Caco-2 (cell line): ENCODE data around the gene MVB12B. TPM values are rescaled to one million over a fixed set of nuclear protein-coding genes. Genes with fewer than 3 reads are reported as not detected.

ENCODE experiments used
- BruUV-seq: library from RNA; stranded (reverse); fragments of 400-500 nt; replicated peaks from 2 replicates; lab custom pipeline; 2021; lab: Mats Ljungman, UMichigan
- CTCF ChIA-PET: fragments of 300-600 bp; sonication (Branson Sonifier 250); formaldehyde crosslinking; loops from one replicate; lab custom pipeline; 2022; ENCODE audit warnings: antibody characterized with exemption; lab: Charles Lee
- POLR2A ChIA-PET: fragments of 300-600 bp; sonication (Branson Sonifier 250); formaldehyde crosslinking; loops from one replicate; lab custom pipeline; 2022; ENCODE audit warnings: antibody characterized with exemption; lab: Charles Lee
- DNase-seq, 2 experiments: peaks; one replicate each; pipeline versions ENCODE4 v3.0.0 to v3.0.0-alpha.2; 2020 to 2022
- H3K27me3 ChIP-seq: replicated peaks from 2 replicates; pipeline ENCODE4 v1.6.0; 2011; ENCODE audit warnings: low read length; ENCODE audit not compliant: control insufficient read depth, insufficient read depth
- H3K36me3 ChIP-seq: 2 replicates; pipeline ENCODE4 v1.5.1; 2011; ENCODE audit warnings: low read length; ENCODE audit not compliant: control insufficient read depth, insufficient read depth
- H3K4me1 ChIP-seq: fragments of 250-450 bp; sonication (Bioruptor Pico); 2 replicates; pipeline ENCODE4 v1.5.1; 2020; ENCODE audit warnings: mild to moderate bottlenecking
- H3K4me3 ChIP-seq: 2 replicates; pipeline ENCODE4 v1.5.1; 2011; ENCODE audit warnings: low read depth, mild to moderate bottlenecking, control low read depth, low read length
- H3K9me3 ChIP-seq: fragments of 250-450 bp; sonication (Bioruptor Pico); 2 replicates; pipeline ENCODE4 v1.5.1; 2020; ENCODE audit warnings: mild to moderate bottlenecking, moderate library complexity
- H3K27ac Mint-ChIP-seq: one replicate; pipeline ENCODE4 v1.8.0; 2022; ENCODE audit warnings: mixed read lengths; ENCODE audit not compliant: unreplicated experiment
- H3K27me3 Mint-ChIP-seq: one replicate; pipeline ENCODE4 v1.8.0; 2022; ENCODE audit warnings: mixed read lengths; ENCODE audit not compliant: insufficient read depth, unreplicated experiment
- H3K36me3 Mint-ChIP-seq: one replicate; pipeline ENCODE4 v1.8.0; 2022; ENCODE audit warnings: mild to moderate bottlenecking, mixed read lengths; ENCODE audit not compliant: insufficient read depth, unreplicated experiment
- H3K4me1 Mint-ChIP-seq: one replicate; pipeline ENCODE4 v1.8.0; 2022; ENCODE audit warnings: low read depth, mixed read lengths; ENCODE audit not compliant: unreplicated experiment
- H3K4me3 Mint-ChIP-seq: one replicate; pipeline ENCODE4 v1.8.0; 2022; ENCODE audit warnings: mild to moderate bottlenecking, moderate library complexity, mixed read lengths; ENCODE audit not compliant: unreplicated experiment
- H3K9me3 Mint-ChIP-seq: one replicate; pipeline ENCODE4 v1.8.0; 2022; ENCODE audit warnings: mixed read lengths; ENCODE audit not compliant: unreplicated experiment
- CTCF ChIP-seq, 2 experiments: fragments of 200-600 bp in 1 of 2; IDR thresholded peaks; 1 replicate in 1 of 2; 2 replicates in 1 of 2; pipeline versions ENCODE4 v1.5.1 to v1.8.0; 2011 to 2022; ENCODE audit warnings: antibody characterized with exemption in 1 of 2, control low read depth in 1 of 2, inconsistent platforms in 1 of 2, low read depth in 1 of 2, low read length in 1 of 2, mild to moderate bottlenecking in 1 of 2, moderate library complexity in 1 of 2; ENCODE audit not compliant: insufficient read depth in 1 of 2, severe bottlenecking in 1 of 2, unreplicated experiment in 1 of 2
- intact Hi-C: fragments of 100-400 bp; cut with micrococcal nuclease; formaldehyde crosslinking; loops from one replicate; pipeline ENCODE4 v1.10.0; 2022; ENCODE audit not compliant: unreplicated experiment
- total RNA-seq: library from RNA; stranded (reverse); gene quantifications from 2 replicates; pipeline ENCODE4 v1.2.3, GENCODE V29; 2022

Gene MVB12B
- total RNA-seq, 1 experiment from 2014 or later, result 24.4 TPM

DNA sequence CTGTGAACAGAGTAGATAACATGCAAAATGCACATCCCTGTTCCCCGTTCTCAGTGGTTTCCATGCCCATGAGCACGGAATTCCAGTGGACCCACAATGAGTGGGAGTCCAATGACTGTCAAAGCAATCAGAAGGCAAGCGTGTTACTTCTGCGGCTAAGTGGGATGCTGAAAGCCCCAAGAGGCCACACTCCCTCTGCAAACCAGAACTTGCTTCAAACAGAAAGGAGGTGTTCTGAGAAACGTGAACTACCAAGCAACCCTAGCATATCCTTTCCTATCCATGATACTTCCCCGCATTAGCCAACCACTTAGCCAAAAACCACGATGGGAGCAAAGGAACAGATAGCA is 21.7 kb upstream of the MVB12B start:
- Mint-ChIP-seq H3K36me3 (no peaks in the 10 kb centered on the region), H3K9me3 (no peaks in the 10 kb centered on the region), H3K27me3 (no peaks in the 10 kb centered on the region), H3K4me1 (peaks cover 7% of the 10 kb centered on the region), H3K27ac (no peak overlapping the region), H3K4me3 (no peak overlapping the region)
- no peak for TF ChIP-seq CTCF (IDR thresholded peaks at IDR 0.05; ENCODE audit: insufficient read depth in 1 of 2, low read depth in 1 of 2, low read length in 1 of 2, severe bottlenecking in 1 of 2, unreplicated experiment in 1 of 2)
- no peak overlapping the region for H3K4me3 ChIP-seq
- H3K36me3 ChIP-seq, result no peaks in the 10 kb centered on the region
- H3K27me3 ChIP-seq, result no peaks in the 10 kb centered on the region
- no peaks in the 10 kb centered on the region for H3K4me1 ChIP-seq
- H3K9me3 ChIP-seq, result no peaks in the 10 kb centered on the region
- no TSS peak for BruUV-seq
- POLR2A ChIA-PET, result no interaction called here
- intact Hi-C loops, result no loop called here
- DNase-seq, result no peak
- CTCF ChIA-PET, result no interaction called here

- Mint-ChIP-seq H3K4me1 (peaks cover 7% of the 10 kb centered on the region), H3K36me3 (no peaks in the 10 kb centered on the region), H3K27me3 (no peaks in the 10 kb centered on the region), H3K9me3 (no peaks in the 10 kb centered on the region), H3K27ac (no peak overlapping the region), H3K4me3 (no peak overlapping the region)
- H3K4me1 ChIP-seq, result no peaks in the 10 kb centered on the region
- no peaks in the 10 kb centered on the region for H3K36me3 ChIP-seq
- POLR2A ChIA-PET, result no interaction called here
- no TSS peak for BruUV-seq
- H3K9me3 ChIP-seq, result no peaks in the 10 kb centered on the region
- intact Hi-C loops, result no loop called here
- no peaks in the 10 kb centered on the region for H3K27me3 ChIP-seq
- no peak overlapping the region for H3K4me3 ChIP-seq
- DNase-seq, result no peak
- CTCF ChIA-PET, result no interaction called here
- no peak for TF ChIP-seq CTCF (IDR thresholded peaks at IDR 0.05; ENCODE audit: insufficient read depth in 1 of 2, low read depth in 1 of 2, low read length in 1 of 2, severe bottlenecking in 1 of 2, unreplicated experiment in 1 of 2)
Measured at GRCh38 chr9:126306071-126306647, 20.5 kb upstream of the MVB12B start.

DNA sequence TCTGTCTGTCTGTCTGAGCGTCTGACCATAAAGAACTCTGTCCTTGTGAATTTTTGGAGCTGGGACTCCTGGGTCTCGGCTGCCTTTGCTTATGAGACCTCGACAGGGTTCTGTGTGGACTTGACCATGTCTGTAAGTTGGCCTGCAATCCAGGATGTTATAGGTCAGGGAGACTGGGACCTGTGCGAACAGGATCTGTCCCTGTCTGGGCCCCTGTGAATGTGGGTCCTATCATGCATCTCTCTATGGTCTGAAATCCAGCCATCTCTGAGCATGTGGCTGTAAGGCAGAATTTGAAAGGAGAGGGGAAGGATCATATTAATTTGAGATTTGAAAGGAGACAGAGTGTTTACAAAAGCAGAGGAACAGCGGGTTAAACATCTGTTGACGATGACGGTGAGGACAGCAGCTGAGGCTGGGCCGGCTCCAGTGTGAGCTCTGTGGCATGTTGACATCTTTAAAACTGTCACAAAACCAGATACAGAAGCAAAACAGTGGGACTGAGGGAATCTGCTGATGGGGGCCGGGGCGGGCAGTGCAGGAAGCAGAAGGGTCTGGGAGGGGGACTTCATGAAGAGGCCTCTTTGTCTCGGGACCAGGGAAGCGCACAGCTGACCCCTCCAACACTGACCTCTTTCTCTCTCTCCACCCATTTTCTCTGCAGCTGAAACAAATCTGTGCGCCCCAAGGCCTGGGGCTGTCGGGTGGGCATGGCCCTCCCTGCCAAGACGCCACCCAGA is 19.1 kb upstream of the MVB12B start:
- Mint-ChIP-seq H3K36me3 (no peaks in the 10 kb centered on the region), H3K4me3 (no peak overlapping the region), H3K4me1 (no peaks in the 10 kb centered on the region), H3K27ac (no peak overlapping the region), H3K27me3 (no peaks in the 10 kb centered on the region), H3K9me3 (no peaks in the 10 kb centered on the region)
- no TSS peak for BruUV-seq
- Histone ChIP-seq H3K36me3 (no peaks in the 10 kb centered on the region), H3K4me3 (no peak overlapping the region), H3K27me3 (no peaks in the 10 kb centered on the region), H3K4me1 (no peaks in the 10 kb centered on the region), H3K9me3 (no peaks in the 10 kb centered on the region)
- intact Hi-C loops, result no loop called here
- ChIA-PET CTCF (no interaction called here), POLR2A (no interaction called here)
- no peak for DNase-seq
- no peak for TF ChIP-seq CTCF (IDR thresholded peaks at IDR 0.05; ENCODE audit: insufficient read depth in 1 of 2, low read depth in 1 of 2, low read length in 1 of 2, severe bottlenecking in 1 of 2, unreplicated experiment in 1 of 2)
